ENCODE results near the gene CCN6.

CCN6 gene

GRCh38 chr6:112029045-112029822, 24.7 kb upstream of the CCN6 start:
- Histone ChIP-seq H3K4me2 (no peak overlapping the region), H3K4me1 (ENCODE audit: low read depth, poor library complexity, severe bottlenecking) (peaks cover 18% of the 10 kb centered on the region), H3K36me3 (ENCODE audit: insufficient read depth) (no peaks in the 10 kb centered on the region), H4K20me1 (ENCODE audit: insufficient read depth) (no peaks in the 10 kb centered on the region), H3K4me3 (IDR thresholded peaks at IDR 0.05; ENCODE audit: insufficient read depth, low read depth, low read length) (no peak overlapping the region), H3K27me3 (ENCODE audit: insufficient read depth, low read depth) (no peaks in the 10 kb centered on the region), H2AFZ (ENCODE audit: low read depth) (peak overlapping the region; percentile 28; the same call in 1 of the 2 replicates), H3K27ac (no peak overlapping the region), H3K9ac (no peak overlapping the region), H3K79me2 (ENCODE audit: insufficient read depth, low read depth) (no peaks in the 10 kb centered on the region)
- TF ChIP-seq, protein P1, sequence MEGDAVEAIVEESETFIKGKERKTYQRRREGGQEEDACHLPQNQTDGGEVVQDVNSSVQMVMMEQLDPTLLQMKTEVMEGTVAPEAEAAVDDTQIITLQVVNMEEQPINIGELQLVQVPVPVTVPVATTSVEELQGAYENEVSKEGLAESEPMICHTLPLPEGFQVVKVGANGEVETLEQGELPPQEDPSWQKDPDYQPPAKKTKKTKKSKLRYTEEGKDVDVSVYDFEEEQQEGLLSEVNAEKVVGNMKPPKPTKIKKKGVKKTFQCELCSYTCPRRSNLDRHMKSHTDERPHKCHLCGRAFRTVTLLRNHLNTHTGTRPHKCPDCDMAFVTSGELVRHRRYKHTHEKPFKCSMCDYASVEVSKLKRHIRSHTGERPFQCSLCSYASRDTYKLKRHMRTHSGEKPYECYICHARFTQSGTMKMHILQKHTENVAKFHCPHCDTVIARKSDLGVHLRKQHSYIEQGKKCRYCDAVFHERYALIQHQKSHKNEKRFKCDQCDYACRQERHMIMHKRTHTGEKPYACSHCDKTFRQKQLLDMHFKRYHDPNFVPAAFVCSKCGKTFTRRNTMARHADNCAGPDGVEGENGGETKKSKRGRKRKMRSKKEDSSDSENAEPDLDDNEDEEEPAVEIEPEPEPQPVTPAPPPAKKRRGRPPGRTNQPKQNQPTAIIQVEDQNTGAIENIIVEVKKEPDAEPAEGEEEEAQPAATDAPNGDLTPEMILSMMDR (conservative IDR thresholded peaks at IDR 0.05; ENCODE audit: low read depth, low read length), result peak; percentile 79

DNA sequence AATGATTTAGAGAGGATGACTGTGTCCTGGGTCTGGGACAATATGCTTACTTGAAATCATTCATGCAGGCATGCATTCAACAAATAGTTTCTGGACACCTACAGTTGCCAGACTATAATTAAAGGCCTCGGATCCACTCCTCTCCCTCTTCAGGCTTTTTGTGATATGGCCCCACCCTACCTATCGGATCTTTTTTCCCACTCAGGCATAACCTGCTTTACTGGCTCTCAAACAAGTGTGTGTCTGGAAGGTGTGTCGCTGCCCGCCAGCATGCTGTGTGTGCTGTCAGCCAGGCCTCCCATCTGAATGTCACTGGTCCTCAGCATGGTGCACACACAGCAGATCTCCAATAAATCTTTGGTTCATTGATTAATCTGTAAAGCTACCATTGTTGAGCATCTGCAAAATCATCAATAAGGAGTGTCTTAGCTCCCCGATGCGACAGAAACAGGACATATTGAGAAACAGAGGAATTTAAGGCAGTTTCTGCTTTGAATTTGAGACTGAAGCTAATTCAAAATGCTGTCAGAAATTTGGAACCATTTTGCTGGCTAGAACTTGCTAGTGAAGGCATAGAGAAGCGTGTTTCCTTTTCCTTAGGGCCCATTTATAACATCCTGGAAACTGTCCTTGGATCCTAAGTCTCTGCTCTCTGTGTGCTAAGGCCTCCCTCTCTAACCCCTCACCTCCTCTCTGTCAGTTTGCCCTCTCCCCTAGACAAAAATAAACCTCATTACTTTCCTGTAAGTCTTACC, 23.5 kb upstream of the CCN6 start:
- Histone ChIP-seq H3K4me1 (ENCODE audit: low read depth, poor library complexity, severe bottlenecking) (peaks cover 18% of the 10 kb centered on the region), H3K27me3 (ENCODE audit: insufficient read depth, low read depth) (no peaks in the 10 kb centered on the region), H3K79me2 (ENCODE audit: insufficient read depth, low read depth) (no peaks in the 10 kb centered on the region), H4K20me1 (ENCODE audit: insufficient read depth) (no peaks in the 10 kb centered on the region), H3K27ac (no peak overlapping the region), H3K4me3 (IDR thresholded peaks at IDR 0.05; ENCODE audit: insufficient read depth, low read depth, low read length) (no peak overlapping the region), H2AFZ (ENCODE audit: low read depth) (no peak overlapping the region), H3K4me2 (no peak overlapping the region), H3K9ac (no peak overlapping the region), H3K36me3 (ENCODE audit: insufficient read depth) (no peaks in the 10 kb centered on the region)
- TF ChIP-seq, protein P1 (conservative IDR thresholded peaks at IDR 0.05; ENCODE audit: low read depth, low read length), result no peak

- H3K36me3 ChIP-seq (ENCODE audit: insufficient read depth), result no peaks in the 10 kb centered on the region
- H3K27ac ChIP-seq, result no peak overlapping the region
- peaks cover 18% of the 10 kb centered on the region for H3K4me1 ChIP-seq (ENCODE audit: low read depth, poor library complexity, severe bottlenecking)
- H3K9ac ChIP-seq, result no peak overlapping the region
- no peaks in the 10 kb centered on the region for H3K79me2 ChIP-seq (ENCODE audit: insufficient read depth, low read depth)
- no peak overlapping the region for H3K4me3 ChIP-seq (IDR thresholded peaks at IDR 0.05; ENCODE audit: insufficient read depth, low read depth, low read length)
- H4K20me1 ChIP-seq (ENCODE audit: insufficient read depth), result no peaks in the 10 kb centered on the region
- TF ChIP-seq, protein P1 (conservative IDR thresholded peaks at IDR 0.05; ENCODE audit: low read depth, low read length), result no peak
- no peaks in the 10 kb centered on the region for H3K27me3 ChIP-seq (ENCODE audit: insufficient read depth, low read depth)
- no peak overlapping the region for H2AFZ ChIP-seq (ENCODE audit: low read depth)
- H3K4me2 ChIP-seq, result no peak overlapping the region
Observed at GRCh38 chr6:112030961-112031660, 22.8 kb upstream of the CCN6 start.

GRCh38 chr6:112031960-112032359, 21.9 kb upstream of the CCN6 start:
- H3K27me3 ChIP-seq (ENCODE audit: insufficient read depth, low read depth), result no peaks in the 10 kb centered on the region
- no peak overlapping the region for H3K27ac ChIP-seq
- no peak overlapping the region for H3K9ac ChIP-seq
- H2AFZ ChIP-seq (ENCODE audit: low read depth), result no peak overlapping the region
- no peaks in the 10 kb centered on the region for H3K79me2 ChIP-seq (ENCODE audit: insufficient read depth, low read depth)
- H3K4me3 ChIP-seq (IDR thresholded peaks at IDR 0.05; ENCODE audit: insufficient read depth, low read depth, low read length), result no peak overlapping the region
- H3K4me2 ChIP-seq, result no peak overlapping the region
- H3K4me1 ChIP-seq (ENCODE audit: low read depth, poor library complexity, severe bottlenecking), result peaks cover 18% of the 10 kb centered on the region
- TF ChIP-seq, protein P1 (conservative IDR thresholded peaks at IDR 0.05; ENCODE audit: low read depth, low read length), result no peak
- no peaks in the 10 kb centered on the region for H3K36me3 ChIP-seq (ENCODE audit: insufficient read depth)
- no peaks in the 10 kb centered on the region for H4K20me1 ChIP-seq (ENCODE audit: insufficient read depth)
